HG02571 (cell line): Measurements from ENCODE around the gene PNRC2.
"Not testable (repeated sequence)": the region's sequence is repeated elsewhere in the genome, so short reads cannot be mapped to it uniquely, and the experiment has no call there.

ENCODE experiments used
- ATAC-seq: cut with Tn5 transposase; IDR thresholded peaks from one replicate; pipeline ENCODE4 v1.9.1; 2021; ENCODE audit warnings: mild to moderate bottlenecking, moderate library complexity; ENCODE audit not compliant: unreplicated experiment

Gene PNRC2

GRCh38 chr1:23947366-23947765 is 12.3 kb upstream of the PNRC2 start:
- no peak for ATAC-seq

GRCh38 chr1:23953020-23953419 is 6.6 kb upstream of the PNRC2 start:
- no peak for ATAC-seq

- no peak for ATAC-seq
Measured at GRCh38 chr1:23957096-23957495, 2.5 kb upstream of the PNRC2 start.

DNA sequence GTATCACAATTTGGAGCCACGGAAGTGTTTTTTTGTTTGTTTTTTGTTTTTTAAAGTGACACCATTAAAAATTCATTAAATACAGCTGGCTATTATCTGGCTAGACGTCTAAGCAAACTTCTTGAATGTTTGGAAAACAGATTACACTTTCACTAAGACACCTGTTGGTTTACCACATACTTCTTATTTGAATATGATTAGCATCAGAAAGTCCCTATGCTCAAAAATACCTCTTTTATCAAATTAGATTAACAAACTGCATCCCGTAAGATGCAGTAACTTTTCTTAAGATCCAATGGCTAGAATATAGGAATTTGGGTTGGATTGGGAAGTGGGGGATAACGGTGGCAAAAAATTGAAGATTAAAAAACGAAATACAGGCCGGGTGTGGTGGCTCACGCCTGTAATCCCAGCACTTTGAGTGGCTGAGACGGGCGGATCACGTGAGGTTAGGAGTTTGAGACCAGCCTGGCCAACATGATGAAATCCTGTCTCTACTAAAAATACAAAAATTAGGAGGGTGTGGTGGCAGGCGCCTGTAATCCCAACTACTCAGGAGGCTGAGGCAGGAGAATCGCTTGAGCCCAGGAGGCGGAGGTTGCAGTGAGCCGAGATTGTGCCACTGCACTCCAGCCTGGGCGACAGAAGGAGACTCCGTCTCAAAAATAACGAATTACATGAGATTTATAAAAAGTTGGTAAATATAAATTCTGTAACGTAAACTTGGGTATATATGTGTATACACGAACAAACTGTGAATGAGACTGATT is 1.4 kb upstream of the PNRC2 start:
- not testable (repeated sequence) for ATAC-seq

GRCh38 chr1:23958810-23959460 is 693 bp upstream of the PNRC2 start:
- ATAC-seq, result peak; percentile 50

GRCh38 chr1:23960291-23961020 is 828 bp downstream of the PNRC2 start:
- no peak for ATAC-seq

DNA sequence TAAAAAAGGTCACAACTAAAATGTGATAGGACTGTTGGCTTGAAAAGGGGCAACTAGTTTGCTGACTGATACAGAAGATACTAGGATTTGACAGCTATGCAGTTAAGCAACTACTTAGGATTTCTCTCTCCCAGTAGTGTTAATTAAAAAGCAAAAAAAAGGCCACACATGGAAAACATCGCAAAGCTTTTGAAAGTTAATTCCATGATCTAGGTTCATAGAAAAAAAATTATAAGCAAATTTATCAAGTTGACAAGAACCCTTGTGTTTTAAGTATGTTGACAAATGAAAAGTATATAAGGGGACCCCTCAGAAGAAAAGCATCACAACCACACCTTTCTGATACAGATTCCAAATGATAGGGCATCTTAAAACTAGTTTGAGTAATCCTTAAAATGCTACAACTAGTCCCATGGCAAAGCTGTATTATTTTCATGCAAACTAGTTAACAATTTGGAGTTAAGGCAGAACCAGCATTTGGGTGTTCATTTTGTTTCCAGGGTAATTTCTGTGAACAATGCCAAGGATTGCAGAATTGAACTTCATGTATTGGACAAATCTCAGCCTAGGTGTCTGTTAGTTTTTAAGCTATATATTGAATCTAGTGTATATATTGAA is 4.1 kb downstream of the PNRC2 start:
- no peak for ATAC-seq

DNA sequence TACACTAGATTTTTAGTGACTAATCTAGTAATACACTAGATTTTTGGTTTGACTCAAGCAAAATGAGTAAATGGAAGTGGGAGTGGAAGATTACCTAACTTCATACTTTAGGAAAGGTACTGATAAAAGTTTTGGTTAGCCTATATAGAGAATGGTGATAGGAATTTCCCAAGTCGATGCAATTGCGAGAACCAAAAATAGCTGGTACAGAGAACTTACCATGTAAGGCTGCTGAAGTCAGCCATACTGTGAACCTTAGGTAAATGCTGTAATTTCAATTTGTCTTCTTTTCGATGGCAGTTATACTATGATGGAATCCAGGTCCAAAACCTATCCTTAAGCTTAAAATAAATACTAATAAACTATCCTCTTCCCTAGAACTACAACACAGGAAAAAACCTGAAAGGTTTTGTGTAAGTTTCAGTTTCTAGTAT is 4.6 kb downstream of the PNRC2 start:
- ATAC-seq, result no peak

GRCh38 chr1:23964790-23965740 is 5.4 kb downstream of the PNRC2 start:
- no peak for ATAC-seq

DNA sequence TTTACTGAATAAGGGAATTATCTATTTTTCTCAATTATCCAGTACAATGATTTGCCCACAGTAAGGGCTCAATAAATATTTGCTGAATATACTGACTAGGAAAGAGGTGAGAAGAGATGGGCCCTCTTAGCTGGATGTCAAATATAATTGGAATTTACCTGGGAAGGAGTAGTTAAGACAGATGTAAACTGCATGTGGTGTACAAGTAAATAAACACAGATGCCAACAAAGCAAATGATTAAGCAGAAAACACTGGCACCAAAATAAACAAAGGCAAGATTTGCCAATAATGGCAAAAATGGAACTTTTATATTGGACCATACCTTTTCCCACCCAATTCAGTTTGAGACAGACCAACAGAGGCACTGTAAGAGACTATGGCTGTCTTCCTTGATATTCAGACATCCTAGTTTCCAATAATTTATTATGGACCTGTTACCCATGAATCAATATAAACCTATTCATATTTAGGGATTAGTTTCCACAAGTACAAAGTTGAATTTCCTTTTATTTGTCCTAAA is 7.4 kb downstream of the PNRC2 start:
- ATAC-seq, result no peak

DNA sequence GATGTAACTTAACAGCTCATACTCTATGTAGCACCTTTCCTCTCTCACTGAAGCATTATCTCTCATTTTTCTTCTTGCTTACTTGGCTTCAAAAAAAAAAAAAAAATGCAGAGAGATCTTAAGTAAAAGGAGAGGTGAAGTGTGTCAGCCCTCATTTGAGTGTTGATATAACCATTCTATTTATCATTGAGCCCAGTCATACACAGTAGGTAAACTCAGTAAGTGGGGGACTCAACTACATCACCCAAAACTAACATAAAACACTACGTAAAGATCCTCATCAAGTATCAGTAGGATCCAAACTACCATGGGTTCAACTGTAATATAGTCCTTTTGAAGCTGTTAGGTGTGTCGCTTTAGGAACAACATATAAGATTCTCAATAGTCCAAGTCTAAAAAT is 8.2 kb downstream of the PNRC2 start:
- ATAC-seq, result no peak

DNA sequence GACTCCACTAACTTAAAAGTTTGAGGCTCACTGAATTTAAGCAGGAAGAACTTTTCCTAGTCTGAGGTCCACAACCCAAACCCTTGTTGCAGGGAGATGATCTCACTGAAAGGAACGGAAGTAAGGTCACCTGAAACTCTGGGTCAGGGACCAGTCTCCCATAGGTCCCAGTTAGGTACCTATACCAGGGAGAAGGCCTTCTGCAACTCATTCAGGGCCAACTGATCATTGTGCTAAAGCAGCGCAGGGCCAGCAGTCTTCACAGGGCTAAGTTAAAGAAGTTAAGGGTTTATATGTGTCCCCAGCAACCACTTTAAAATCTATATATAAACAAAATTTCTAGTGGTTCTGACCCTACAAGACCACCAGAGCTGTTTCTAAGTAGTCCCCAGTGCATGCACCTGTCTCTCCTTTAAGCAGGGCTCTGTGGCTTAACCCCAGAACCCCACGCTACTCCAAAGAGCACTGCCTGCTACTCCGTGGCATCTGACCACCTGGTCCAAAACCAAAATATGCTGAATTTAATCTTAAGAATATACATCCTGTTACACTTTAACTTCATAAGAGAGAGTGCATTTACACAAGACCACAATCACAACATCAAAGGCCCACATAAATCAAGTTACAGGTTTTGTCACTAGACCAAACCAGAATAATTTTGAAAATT is 17.7 kb downstream of the PNRC2 start:
- no peak for ATAC-seq

GRCh38 chr1:23977854-23978191 is 18.2 kb downstream of the PNRC2 start:
- no peak for ATAC-seq

DNA sequence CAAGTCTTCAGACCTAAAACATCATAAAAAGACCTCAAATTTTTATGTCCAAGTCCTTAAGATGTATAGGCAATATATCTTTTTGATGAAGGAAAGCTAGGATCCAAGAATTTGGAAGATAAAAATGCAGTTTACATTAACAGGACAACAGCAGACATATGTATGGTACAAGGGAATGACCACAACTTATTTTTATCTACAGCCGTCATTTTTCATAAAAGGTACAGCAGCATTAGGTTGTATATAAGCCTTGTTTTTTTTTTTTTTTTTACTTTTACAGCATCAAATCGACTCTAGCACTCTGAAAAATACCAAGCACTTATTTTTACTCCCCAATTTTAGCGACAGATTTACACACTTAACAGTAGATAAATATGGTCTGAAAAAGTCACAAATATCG is 19.2 kb downstream of the PNRC2 start:
- no peak for ATAC-seq

- ATAC-seq, result no peak
Measured at GRCh38 chr1:23979387-23979880, 19.8 kb downstream of the PNRC2 start.

DNA sequence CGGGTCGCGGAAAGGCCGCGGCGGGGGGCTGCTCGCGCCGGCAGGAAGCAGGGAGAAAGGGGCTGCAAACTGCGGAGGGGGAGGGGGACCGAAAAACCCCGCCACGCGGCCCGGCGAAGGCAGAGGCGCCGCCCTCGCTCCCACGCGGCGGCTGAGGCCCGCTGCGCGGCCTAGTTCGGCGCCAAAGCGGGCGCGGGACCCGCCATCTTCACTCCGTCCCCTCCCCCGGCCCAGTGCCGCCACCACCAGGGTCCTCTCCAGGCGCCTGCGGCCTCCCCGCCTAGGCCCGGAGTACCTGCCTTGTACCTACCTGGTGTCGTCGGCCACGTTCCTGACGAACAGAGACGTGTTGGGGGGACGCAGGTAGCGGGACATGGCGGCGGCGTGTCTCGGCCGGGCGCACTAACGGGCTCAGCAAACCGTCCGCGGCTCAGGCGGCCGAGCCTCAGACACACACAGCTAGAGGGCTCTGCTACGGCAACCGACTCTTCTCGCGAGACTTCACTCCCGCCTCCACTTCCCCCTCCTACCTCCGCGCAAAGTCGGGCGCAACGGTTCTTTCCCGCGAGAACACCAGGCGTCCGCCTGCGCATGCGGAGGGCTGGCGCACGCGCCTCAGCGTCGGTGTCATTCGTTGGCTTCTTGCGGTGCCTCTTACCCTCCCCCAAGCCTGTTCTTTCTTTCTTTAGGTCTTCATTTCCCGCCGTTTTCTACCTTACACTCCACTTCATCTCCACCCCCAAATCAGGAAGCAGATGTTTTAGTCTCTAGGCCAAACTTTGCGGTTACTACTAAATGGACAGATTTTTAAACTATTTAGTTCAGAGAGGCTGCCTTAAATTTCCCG is 20.5 kb downstream of the PNRC2 start, which contains the start of gene SRSF10:
SRSF10 (minus strand) TSS at position 447 of the 847 bp plus-strand sequence; CDS start at position 375, 72 bp downstream.
- peak; percentile 88 for ATAC-seq

DNA sequence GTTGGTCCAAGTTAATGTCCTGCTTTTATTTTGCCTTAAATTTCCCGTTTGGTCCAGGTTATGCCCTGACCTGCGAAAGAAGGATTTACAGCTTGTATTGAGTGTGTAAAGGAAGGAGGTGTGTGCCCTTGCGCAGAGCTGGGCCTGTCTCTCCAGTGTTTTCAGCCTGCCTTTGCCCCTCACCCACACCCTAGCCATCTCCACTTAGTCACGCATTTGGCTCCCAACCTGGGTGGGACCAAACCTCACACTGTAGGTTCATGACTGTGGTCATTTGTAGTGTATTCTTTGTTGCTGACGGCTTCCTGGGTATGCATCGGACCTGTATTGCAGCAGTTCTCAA is 21.1 kb downstream of the PNRC2 start:
- ATAC-seq, result no peak

GRCh38 chr1:23984417-23985186 is 25.0 kb downstream of the PNRC2 start:
- ATAC-seq, result no peak
